ENCODE measurements around the gene CD7.

The CD7 gene

DNA sequence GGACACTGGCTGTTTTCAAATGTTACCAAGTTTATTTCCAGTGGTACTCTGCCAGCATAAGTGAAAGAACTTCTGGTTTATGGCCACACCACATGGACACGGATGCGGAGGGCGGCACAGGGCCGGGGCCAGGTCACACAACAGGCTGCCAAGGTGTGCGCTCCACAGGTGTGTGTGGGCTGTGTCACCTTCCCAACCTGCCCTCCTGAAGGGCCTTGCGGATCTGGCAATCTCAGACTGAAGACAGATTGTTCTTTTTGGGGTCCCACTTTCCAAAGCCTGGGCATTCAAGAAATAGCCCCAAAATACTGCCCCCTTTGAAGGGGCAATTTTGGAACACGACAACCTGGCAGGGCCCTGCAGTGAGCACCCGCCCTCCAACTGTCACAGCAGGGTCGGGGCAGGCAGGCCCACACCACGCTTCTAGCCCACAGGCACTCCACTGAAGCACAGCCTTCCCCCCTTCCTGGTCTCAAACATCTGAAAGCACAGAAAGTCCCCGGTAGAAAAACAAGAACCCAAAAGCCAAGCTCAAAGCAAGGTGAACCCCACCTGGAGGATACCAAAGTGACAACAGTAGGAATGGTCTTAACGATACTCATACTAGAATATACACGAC is 47.4 kb downstream of the CD7 start:
- no peak for TF ChIP-seq GATA2 (IDR thresholded peaks at IDR 0.05; ENCODE audit: low read depth, low read length)
- TF ChIP-seq GATA3 (IDR thresholded peaks at IDR 0.05; ENCODE audit: low read depth, low read length), result no peak

GRCh38 chr17:82269138-82269881 is 48.1 kb downstream of the CD7 start:
- TF ChIP-seq GATA3 (IDR thresholded peaks at IDR 0.05; ENCODE audit: low read depth, low read length) (no peak), GATA2 (IDR thresholded peaks at IDR 0.05; ENCODE audit: low read depth, low read length) (no peak)

DNA sequence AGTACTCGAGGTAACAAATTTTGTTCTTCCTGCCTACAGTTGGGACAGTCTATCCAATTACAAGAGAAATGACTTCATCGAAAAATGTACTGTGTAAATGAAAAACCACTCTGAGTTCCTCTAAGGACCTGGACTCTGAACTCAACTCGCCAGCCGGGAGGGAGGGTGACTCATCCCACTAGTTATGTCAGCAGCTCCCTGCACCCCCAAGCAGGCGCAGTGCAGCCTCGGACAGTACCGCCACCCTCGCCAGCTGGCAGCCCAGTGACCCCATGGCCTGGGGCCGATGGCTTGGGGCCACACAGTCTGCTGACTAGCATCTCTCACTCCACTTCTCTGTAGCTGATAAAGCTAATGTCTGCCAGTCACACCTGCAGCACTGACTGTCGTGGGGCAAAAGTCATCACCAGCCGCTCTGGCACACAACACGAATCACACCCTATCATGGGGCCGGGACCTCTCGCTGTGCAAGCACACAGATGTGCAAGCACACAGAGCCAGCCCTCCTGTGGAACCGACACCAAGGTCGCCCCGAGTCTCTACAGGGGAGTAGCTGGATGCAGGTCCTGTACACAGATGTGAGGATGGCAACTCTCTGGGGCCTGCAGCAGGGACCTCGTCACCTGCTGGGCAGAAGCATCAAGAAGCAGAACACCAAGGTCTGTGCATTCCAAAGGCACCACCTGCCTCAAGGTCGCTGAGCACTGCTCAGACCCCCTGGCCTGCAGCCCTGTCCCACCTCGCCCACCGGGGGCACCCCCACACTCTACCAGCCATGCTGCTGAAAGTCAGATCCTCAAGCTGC is 49.6 kb downstream of the CD7 start:
- no peak for TF ChIP-seq GATA3 (IDR thresholded peaks at IDR 0.05; ENCODE audit: low read depth, low read length)
- no peak for TF ChIP-seq GATA2 (IDR thresholded peaks at IDR 0.05; ENCODE audit: low read depth, low read length)

DNA sequence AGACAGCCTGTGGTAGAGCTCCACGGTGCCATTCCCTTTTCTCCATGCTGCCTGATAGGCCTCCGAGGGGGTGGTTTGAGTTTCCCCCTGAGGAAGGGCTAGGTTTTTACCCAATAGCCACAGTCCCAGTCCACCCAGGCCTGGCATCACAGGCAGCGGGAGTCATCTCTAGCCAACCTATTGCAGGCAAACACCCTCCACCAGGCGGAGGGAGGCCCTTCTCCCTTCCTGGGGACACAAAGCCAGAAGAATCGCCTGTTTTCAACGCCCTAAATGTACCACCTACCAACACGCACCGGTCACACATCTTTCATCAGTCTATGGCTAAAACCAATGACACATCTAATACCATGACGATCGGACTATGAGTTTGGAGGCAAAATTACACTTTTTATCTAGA is 51.3 kb downstream of the CD7 start:
- TF ChIP-seq GATA2 (IDR thresholded peaks at IDR 0.05; ENCODE audit: low read depth, low read length), result no peak

All from SH-SY5Y (cell line).